IPS-18a (cell line): ENCODE data around the gene CNPY1.

Experiments used
- H3K27ac ChIP-seq: one replicate; pipeline ENCODE4 v1.5.1; 2013; ENCODE audit warnings: low read length
- H3K27me3 ChIP-seq: one replicate; pipeline ENCODE4 v1.6.1; 2013; ENCODE audit warnings: mild to moderate bottlenecking, low read length; ENCODE audit not compliant: control insufficient read depth, insufficient read depth
- H3K36me3 ChIP-seq: one replicate; pipeline ENCODE4 v1.6.1; 2013; ENCODE audit warnings: low read depth, low read length; ENCODE audit not compliant: control insufficient read depth
- H3K4me1 ChIP-seq: one replicate; pipeline ENCODE4 v1.6.1; 2013; ENCODE audit warnings: low read depth, low read length; ENCODE audit not compliant: control insufficient read depth
- H3K4me3 ChIP-seq: one replicate; pipeline ENCODE4 v1.5.1; 2013; ENCODE audit warnings: low read length
- H3K9ac ChIP-seq: one replicate; pipeline ENCODE4 v1.6.1; 2013; ENCODE audit warnings: mild to moderate bottlenecking, low read length, moderate library complexity
- H3K9me3 ChIP-seq: one replicate; pipeline ENCODE4 v1.6.1; 2013; ENCODE audit warnings: low read depth, low read length; ENCODE audit not compliant: control insufficient read depth

The CNPY1 gene

DNA sequence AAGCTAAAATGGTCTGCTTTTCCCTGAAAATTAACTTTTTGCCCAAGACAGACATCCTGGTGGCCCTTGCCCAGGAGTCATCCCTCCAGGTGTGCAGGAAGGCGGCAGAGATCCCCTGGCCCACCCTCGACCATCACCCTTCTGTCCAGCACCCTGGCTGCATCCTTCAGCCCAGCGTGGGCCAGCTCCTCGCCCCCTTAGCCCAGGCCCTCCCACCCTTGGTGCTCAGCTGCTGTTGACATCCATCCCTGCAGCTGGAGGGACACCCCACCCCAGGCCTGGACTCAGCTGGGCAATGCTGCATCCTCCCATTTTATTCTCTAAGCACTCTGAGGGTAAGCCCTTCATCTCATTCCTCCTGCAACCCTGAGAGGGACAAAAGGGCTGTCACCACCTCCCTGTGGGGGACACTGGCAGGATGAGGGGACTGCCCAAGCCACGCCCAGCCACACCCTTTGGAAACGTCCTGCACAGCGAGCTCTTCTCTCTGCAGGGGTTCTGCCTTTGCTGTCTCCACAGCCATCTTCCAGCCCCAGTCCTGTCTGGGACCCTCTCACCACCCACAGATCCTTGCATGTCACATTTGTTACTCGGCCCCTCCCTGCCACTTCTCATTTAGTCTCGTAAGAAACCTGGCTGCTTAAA, 57.8 kb downstream of the CNPY1 start:
- Histone ChIP-seq H3K36me3 (no peaks in the 10 kb centered on the region), H3K4me3 (no peak overlapping the region), H3K9ac (no peak overlapping the region), H3K27me3 (peaks cover 94% of the 10 kb centered on the region), H3K4me1 (peaks cover 10% of the 10 kb centered on the region), H3K9me3 (no peaks in the 10 kb centered on the region), H3K27ac (no peak overlapping the region)

DNA sequence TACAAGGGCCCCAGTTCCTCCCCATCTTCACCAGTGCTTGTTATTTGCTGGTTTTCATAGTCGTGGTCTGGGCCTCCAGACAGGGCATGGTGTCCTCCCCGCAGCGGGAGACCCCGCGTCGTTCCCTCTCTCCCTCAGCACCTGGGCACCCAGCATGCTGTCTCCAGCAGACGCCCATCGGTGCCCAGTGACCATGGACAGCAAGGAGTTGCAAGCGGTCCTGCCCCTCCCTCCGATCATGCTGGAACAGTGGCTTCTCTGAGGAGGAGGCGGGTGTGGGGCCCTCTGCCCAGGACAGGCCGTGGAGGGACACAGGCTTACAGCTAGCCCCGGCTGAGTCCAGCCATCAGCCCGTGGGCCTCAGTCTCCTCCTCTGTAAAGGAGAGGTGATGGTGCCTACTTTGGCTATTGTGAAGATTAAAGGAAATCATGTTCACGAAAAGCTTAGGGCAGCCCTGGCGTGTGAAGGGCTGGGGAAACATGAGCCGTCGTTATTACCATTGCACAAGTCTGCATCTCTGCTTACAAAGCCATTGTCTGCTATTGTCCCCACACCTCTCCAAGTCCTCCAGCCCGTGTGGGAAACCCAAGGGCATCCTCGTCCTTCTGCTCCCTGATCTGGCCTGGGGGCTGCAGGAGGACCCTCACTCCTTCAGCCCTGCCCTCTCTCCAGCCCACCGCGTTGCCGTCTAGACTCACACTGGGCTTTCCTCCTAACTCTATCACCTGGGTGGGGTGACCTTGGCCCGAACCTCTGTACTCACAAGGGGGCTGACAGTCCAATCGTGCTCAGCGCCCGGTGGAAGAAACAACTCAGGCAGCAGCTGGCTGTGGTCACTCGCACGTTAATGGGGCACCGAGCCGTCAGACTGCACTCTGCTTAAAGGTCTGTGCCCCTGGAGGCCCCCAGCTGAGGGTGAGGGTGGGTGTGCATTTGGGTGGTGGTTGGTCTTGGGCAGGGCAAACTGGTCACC, 58.6 kb downstream of the CNPY1 start:
- Histone ChIP-seq H3K27me3 (peaks cover 94% of the 10 kb centered on the region), H3K4me3 (no peak overlapping the region), H3K27ac (no peak overlapping the region), H3K9me3 (no peaks in the 10 kb centered on the region), H3K36me3 (no peaks in the 10 kb centered on the region), H3K9ac (no peak overlapping the region), H3K4me1 (peaks cover 18% of the 10 kb centered on the region)

DNA sequence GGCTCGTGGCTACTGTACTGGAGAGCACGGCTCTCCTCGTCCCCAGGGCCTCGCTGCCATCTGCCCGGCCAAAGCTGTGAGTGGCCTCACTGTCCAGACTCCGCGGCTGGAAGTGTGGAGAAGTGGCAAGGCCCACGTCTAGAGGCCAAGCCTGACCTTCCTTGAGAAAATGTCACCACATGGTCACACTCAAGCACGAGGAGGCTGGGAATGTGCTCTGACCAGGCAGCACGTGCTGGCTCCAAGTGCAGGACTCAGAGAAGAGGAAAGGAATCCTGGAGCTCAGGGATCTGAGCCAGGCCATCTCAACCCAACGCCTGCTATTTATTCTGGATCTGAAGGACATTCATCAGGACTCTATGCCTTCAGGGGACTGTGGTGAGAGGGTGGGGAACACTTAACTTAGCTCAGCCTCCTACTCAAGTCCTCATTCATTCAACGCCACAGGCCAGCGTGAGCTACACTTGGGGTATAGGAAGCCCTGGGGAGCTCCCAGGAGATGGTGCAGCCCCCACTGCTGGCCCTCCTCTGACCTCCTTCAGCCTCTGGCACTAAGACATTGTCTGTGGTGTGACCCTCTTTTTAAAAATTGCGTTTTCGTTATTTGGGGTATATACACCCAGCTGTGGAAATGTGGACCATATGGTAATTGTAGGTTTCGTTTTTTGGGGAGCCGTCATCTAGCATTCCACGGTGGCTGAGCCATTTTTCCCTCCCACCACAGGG, 59.4 kb downstream of the CNPY1 start:
- peaks cover 94% of the 10 kb centered on the region for H3K27me3 ChIP-seq

GRCh38 chr7:155484483-155485399, 61.6 kb downstream of the CNPY1 start:
- Histone ChIP-seq H3K27me3 (peaks cover 86% of the 10 kb centered on the region), H3K9ac (no peak overlapping the region), H3K27ac (no peak overlapping the region), H3K4me1 (peaks cover 15% of the 10 kb centered on the region), H3K9me3 (no peaks in the 10 kb centered on the region), H3K4me3 (no peak overlapping the region), H3K36me3 (no peaks in the 10 kb centered on the region)

More for the DNA sequence above, 59.4 kb downstream of the CNPY1 start:
- H3K27ac ChIP-seq: no peak overlapping the region
- H3K9me3 ChIP-seq: no peaks in the 10 kb centered on the region
- no peak overlapping the region for H3K9ac ChIP-seq
- peaks cover 20% of the 10 kb centered on the region for H3K4me1 ChIP-seq
- no peak overlapping the region for H3K4me3 ChIP-seq
- H3K36me3 ChIP-seq: no peaks in the 10 kb centered on the region

- Histone ChIP-seq H3K27ac (no peak overlapping the region), H3K9ac (no peak overlapping the region), H3K9me3 (no peaks in the 10 kb centered on the region), H3K27me3 (peaks cover 84% of the 10 kb centered on the region), H3K4me3 (peak overlapping the region; percentile 15), H3K36me3 (no peaks in the 10 kb centered on the region), H3K4me1 (peaks cover 15% of the 10 kb centered on the region)
Observed at GRCh38 chr7:155483868-155484325, 62.5 kb downstream of the CNPY1 start.

DNA sequence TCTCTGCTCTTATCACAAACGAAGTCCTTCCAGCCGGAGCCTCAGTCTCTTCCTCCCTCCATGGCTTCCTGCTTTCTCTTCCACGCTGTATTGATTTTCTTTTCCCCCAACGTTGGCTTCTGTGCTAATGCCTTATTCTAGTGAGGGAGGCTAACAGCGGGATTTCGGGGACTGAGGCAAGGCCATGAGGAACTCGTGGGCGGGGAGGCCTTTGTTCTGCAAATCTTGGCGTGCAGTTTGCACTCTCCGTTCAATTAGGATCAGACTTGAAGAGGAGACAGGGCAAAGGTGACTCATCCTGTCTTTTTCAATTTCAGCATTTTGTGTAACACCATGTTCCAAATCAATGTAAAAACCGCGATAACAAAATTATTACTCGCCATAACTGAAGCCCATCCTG, 63.1 kb downstream of the CNPY1 start:
- no peak overlapping the region for H3K27ac ChIP-seq
- H3K27me3 ChIP-seq: peaks cover 84% of the 10 kb centered on the region
- peak overlapping the region; percentile 6 for H3K9ac ChIP-seq
- H3K4me1 ChIP-seq: peaks cover 15% of the 10 kb centered on the region
- H3K9me3 ChIP-seq: no peaks in the 10 kb centered on the region
- H3K4me3 ChIP-seq: peak overlapping the region; percentile 15
- no peaks in the 10 kb centered on the region for H3K36me3 ChIP-seq

GRCh38 chr7:155482511-155483183, 63.7 kb downstream of the CNPY1 start:
- Histone ChIP-seq H3K27ac (no peak overlapping the region), H3K9me3 (no peaks in the 10 kb centered on the region), H3K4me1 (peaks cover 15% of the 10 kb centered on the region), H3K36me3 (no peaks in the 10 kb centered on the region), H3K27me3 (peaks cover 84% of the 10 kb centered on the region), H3K9ac (no peak overlapping the region), H3K4me3 (no peak overlapping the region)

DNA sequence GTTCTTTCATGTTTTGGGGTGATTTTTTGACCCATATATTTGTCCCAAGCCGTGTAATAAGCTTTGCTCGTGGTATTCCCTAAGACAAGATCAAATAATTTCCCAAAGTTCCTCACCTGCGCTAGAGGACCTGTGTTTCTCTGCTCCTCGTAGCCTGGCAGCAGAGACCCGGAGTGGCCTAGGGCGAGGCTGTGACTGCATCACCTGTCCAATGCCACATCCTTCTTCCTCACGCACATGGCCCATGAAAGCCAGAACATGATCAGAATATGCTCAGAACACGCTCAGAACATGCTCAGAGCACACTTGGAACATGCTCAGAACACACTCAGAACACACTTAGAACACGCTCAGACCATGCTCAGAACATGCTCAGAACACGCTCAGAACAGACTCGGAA, 64.6 kb downstream of the CNPY1 start:
- no peak overlapping the region for H3K27ac ChIP-seq
- H3K4me3 ChIP-seq: no peak overlapping the region
- H3K9me3 ChIP-seq: no peaks in the 10 kb centered on the region
- no peaks in the 10 kb centered on the region for H3K36me3 ChIP-seq
- peaks cover 84% of the 10 kb centered on the region for H3K27me3 ChIP-seq
- H3K4me1 ChIP-seq: peaks cover 15% of the 10 kb centered on the region
- H3K9ac ChIP-seq: no peak overlapping the region

DNA sequence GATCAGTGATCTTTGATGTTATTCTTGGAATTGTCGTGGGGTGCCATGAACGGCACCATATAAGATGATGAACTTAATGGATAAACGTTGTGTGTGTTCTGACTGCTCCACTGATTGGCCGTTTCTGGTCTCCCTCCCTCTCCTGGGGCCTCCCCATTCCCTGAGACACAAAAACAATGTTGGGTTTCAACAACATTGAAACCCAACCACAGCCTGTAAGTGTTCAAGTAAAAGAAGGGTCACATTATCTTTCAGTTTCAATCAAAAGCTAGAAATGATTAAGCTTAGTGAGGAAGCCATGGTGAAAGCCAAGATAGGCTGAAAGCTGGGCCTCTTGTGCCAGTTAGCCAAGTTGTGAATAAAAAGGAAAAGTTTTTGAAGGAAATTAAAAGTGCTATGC, 68.9 kb downstream of the CNPY1 start:
- no peak overlapping the region for H3K9ac ChIP-seq
- no peak overlapping the region for H3K27ac ChIP-seq
- no peaks in the 10 kb centered on the region for H3K9me3 ChIP-seq
- no peaks in the 10 kb centered on the region for H3K4me1 ChIP-seq
- H3K27me3 ChIP-seq: peaks cover 89% of the 10 kb centered on the region
- H3K4me3 ChIP-seq: no peak overlapping the region
- H3K36me3 ChIP-seq: no peaks in the 10 kb centered on the region

DNA sequence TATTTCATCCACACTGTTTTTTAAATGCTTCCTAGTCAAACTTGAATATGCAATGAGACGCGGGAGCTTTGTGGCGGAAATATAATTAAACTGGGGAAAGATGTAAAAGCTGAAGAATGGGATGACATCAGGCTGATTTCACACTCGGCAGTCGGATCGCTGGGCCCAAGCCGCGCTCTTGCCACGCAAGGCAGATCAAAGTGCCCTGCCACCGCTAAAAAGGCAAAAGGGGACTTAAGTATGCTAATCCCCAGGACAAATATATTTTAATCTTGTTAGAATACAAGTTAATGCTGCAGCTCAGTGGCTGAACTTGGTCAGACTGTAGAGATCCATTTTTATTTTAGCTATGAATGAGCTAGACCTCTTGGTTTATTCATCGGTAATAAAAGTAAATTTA, 74.6 kb downstream of the CNPY1 start:
- H3K27me3 ChIP-seq: peaks cover 100% of the 10 kb centered on the region
- H3K9ac ChIP-seq: no peak overlapping the region
- no peaks in the 10 kb centered on the region for H3K9me3 ChIP-seq
- no peaks in the 10 kb centered on the region for H3K36me3 ChIP-seq
- H3K27ac ChIP-seq: no peak overlapping the region
- no peak overlapping the region for H3K4me3 ChIP-seq
- H3K4me1 ChIP-seq: peaks cover 6% of the 10 kb centered on the region
